Posterior vena cava (tissue), 2 donors: Measurements from ENCODE around the gene GTF3C5. TPM values are rescaled to one million over a fixed set of nuclear protein-coding genes. Genes with fewer than 3 reads are reported as not detected.
"Not testable (repeated sequence)": the region's sequence is repeated elsewhere in the genome, so short reads cannot be mapped to it uniquely, and the experiment has no call there.

Experiments used
- DNase-seq: peaks from one replicate; pipeline ENCODE4 v3.0.0-alpha.2; 2020; ENCODE audit warnings: low spot score
- intact Hi-C, 2 donors: fragments of 100-400 bp; cut with DNase I; formaldehyde crosslinking; loops; one replicate each; pipeline versions ENCODE4 v1.14.1 to v1.14.2; 2022 to 2023
- total RNA-seq, 2 donors: library from RNA; stranded (reverse); fragmentation: NEBNext Ultra II Directional; extraction: Animal tissue kit (Norgen Biotek cat#: 25700); gene quantifications; one replicate each; pipeline ENCODE4 v1.2.1, GENCODE V29; 2021
- donor health status: DM: yes; HTN: yes; CAD: no.
- donor health status: DM: yes; HTN: yes; CAD: no.

The GTF3C5 gene
- total RNA-seq, 2 donors from 2014 or later, result 25.9 to 27.9 TPM

DNA sequence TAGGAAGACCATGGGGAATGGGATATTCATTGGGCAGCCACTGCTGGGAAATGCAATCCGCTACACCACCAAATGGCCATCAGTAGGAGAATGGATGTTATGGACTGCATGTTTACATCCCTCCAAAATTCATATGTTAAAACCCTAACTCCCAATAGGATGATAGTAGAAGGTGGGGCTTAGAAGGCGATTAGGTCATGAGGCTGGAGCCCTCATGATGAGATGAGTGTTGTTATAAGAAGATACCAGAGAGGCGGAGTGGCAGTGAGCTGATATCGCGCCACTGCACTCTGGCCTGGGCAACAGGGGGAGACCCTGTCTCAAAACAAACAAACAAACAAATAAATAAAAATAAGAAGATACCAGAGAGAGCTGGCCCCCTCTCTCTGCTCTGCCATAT lies 16.1 kb upstream of the GTF3C5 start:
- intact Hi-C loops, result no loop called here
- DNase-seq, result no peak

DNA sequence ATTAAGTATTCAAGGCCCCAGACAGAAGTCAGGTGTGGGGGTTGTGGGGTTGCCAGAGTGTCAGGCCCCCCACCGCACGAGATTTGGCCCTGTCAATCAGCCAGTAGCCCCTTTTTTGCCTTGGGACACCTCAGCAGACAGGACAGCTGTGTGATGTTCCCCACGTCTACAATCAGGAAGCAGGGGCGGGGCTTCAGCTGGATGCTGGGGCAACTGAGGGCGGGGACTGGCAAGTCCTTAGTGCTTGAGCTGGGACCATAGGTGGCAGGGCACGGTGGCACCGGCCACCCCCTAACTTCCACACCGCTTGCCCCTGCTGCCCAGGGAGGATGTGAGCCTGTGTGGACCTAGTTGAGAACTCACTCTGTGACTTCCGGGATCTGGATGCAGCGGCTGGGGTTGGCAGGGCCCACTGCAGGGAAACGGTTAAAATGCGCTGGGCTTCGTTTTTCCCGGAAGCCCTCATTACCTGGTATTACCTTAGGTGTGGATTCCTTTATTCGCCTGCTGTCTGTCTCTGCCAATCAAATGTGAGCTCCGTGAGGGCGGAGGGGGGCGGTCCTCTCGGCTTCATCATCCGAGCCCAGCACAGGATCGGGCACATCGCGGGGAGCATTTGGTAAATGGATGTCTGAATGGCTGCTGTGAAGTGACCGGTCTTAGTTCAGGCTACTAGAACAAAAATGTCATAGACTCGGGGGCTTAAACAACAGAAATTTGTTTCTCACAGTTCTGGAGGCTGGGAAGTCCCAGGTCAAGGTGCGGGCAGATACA lies 7.5 kb upstream of the GTF3C5 start:
- intact Hi-C loops, result no loop called here
- no peak for DNase-seq

GRCh38 chr9:133026426-133026825 lies 4.4 kb upstream of the GTF3C5 start:
- DNase-seq, result no peak
- intact Hi-C loops, result no loop called here

GRCh38 chr9:133027134-133027533 lies 3.7 kb upstream of the GTF3C5 start:
- intact Hi-C loops, result no loop called here
- DNase-seq, result no peak

- no peak for DNase-seq
- intact Hi-C loops, result no loop called here
Observed at GRCh38 chr9:133028221-133028620, 2.6 kb upstream of the GTF3C5 start.

DNA sequence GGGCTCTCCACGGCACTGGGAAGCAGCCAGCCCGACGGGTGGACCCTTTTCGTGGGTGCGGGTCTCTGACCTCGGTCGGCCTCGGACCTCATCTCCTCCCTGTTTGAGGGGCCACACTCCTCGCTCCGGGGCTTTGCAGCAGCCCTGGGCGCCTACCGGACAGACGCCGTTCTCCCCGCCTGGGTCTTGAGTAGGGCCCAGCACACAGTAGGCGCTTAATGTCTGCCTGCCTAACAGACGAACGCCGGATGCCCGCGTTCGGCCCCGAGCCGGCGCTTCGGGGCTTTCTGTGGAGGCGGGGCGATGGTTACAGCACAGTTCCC lies 842 bp upstream of the GTF3C5 start:
- intact Hi-C loops, result no loop called here
- no peak for DNase-seq

DNA sequence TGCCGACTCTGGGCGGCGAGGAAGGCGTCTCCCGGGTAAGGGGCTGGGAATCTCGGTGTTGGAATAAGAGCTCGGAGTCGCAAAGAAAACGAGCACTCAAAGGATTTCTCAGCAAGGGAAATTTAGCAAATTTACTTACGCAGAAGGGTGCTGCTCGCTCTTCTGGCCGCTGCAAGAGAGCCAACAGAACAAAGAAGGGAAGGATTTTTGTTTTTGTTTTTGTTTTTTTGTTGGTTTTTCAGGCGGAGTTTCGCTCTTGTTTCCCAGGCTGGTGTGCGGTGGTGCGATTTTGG lies 279 bp downstream of the GTF3C5 start:
- intact Hi-C loops, result no loop called here

DNA sequence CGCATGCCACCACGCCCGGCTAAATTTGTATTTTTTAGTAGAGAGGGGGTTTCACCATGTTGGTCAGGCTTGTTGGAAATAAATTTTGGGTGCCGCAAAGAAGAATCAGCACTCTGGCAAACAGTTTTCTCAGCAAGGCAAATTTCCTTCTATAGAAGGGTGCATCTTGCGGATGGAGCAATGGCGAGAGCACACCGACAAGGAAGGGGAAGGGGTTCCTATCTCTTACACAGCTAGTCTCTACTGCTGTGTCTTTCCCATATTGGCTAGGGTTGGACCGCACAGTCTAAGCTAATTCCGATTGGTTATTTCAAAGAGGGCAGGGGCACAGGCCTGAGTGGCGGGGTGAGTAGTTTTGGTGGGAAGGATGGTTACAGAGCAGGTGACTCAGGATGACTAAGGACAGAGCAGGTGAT lies 707 bp downstream of the GTF3C5 start:
- no peak for DNase-seq
- intact Hi-C loops, result no loop called here

More for the DNA sequence above, 279 bp downstream of the GTF3C5 start:
- DNase-seq, result no peak

- no peak for DNase-seq
- intact Hi-C loops, result no loop called here
Observed at GRCh38 chr9:133032171-133032570, 1.4 kb downstream of the GTF3C5 start.

DNA sequence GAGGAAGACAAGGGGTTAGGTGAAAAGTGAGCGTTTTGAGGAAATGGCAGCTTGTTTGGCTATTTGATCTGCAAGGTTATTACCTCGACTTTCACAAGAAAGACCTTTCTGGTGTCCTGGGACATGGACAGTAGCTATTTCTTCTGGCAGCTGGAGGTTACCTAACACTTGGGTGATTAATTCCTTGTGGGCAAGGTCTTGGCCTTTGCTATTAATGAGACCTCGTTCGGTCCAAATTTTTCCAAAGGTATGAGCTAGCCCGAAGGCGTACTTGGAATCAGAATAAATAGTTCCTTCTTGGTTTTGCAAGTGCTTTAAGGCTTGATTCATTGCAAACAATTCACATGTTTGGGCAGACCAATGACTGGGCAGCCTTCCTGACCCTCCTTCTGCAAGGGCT lies 4.9 kb downstream of the GTF3C5 start:
- DNase-seq, result no peak
- intact Hi-C loops, result no loop called here

GRCh38 chr9:133037775-133038515 lies 7.1 kb downstream of the GTF3C5 start:
- intact Hi-C loops, result no loop called here
- DNase-seq, result no peak

- intact Hi-C loops, result loop anchor here in 1 of 2 donors (10.0 kb wide), 1 partner anchor 104 kb away; no protein-coding TSS in a partner anchor
- not testable (repeated sequence) for DNase-seq
Observed at GRCh38 chr9:133040892-133041479, 10.2 kb downstream of the GTF3C5 start.

DNA sequence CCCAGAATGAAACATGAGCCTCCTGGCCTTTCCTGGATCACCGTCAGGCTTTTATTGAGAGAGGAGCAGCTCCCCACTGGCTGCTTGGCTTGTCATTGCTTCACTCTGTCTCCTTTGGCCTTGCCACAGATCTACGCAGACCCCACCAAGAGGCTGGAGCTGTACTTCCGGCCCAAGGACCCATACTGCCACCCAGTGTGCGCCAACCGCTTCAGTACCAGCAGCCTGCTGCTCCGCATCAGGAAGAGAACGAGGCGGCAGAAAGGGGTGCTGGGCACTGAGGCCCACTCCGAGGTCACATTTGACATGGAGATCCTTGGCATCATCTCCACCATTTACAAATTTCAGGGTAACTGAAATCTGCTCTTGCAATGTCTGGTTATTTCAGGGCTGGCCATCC lies 11.2 kb downstream of the GTF3C5 start:
- DNase-seq, result no peak
- intact Hi-C loops, result loop anchor here in 1 of 2 donors (10.0 kb wide), 1 partner anchor 103 kb away; no protein-coding TSS in a partner anchor

DNA sequence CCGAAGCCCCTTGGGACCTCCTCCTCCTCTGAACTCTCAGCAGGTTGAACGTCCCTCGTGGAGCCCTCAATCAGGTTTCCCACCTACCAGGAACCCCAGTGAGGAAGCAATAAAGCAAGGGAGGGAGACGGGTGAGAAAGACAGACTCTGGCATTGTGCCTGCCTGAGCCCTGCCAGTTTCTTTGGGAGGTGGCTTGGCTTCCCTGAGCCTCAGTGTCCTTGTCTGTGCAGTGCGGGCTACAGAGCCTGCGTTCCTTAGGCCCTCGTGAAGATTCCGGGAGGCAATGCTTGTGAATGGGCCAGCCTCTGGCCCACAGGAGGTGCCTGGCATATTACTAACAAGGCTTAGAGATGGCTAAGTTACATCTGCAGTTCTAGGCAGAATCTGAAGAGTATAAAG lies 11.9 kb downstream of the GTF3C5 start:
- no peak for DNase-seq
- intact Hi-C loops, result loop anchor here in 1 of 2 donors (10.0 kb wide), 1 partner anchor 102 kb away; no protein-coding TSS in a partner anchor

DNA sequence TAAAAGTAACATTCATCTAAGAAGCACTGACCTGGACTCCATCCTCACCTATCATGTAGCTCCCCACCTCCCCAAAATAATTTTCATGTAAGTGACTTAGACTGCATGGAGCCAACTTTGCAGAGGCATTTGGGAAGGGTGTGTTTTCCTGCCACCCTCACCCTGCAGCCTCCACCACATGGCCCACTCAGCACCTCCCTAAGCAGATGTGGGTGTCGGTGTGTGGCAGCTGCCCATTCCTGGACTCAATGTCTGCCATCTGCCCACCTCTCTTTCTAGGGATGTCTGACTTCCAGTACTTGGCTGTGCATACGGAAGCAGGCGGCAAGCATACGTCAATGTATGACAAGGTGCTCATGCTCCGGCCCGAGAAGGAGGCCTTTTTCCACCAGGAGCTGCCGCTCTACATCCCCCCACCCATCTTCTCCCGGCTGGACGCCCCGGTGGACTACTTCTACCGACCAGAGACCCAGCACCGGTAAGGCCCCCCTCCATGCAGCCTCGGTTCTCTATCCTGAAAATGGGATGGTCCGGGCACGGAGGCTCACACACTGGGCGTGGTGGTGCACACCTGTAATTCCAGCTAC lies 12.7 kb downstream of the GTF3C5 start:
- no peak for DNase-seq
- intact Hi-C loops, result loop anchor here in 1 of 2 donors (10.0 kb wide), 1 partner anchor 101 kb away; no protein-coding TSS in a partner anchor

GRCh38 chr9:133044125-133044524 lies 13.3 kb downstream of the GTF3C5 start:
- intact Hi-C loops, result loop anchor here in 1 of 2 donors (10.0 kb wide), 1 partner anchor 101 kb away; no protein-coding TSS in a partner anchor
- DNase-seq, result no peak

GRCh38 chr9:133044661-133045060 lies 13.9 kb downstream of the GTF3C5 start:
- intact Hi-C loops, result loop anchor here in 1 of 2 donors (10.0 kb wide), 1 partner anchor 100 kb away; no protein-coding TSS in a partner anchor
- no peak for DNase-seq

GRCh38 chr9:133045132-133045531 lies 14.3 kb downstream of the GTF3C5 start:
- intact Hi-C loops, result loop anchor here in 1 of 2 donors (10.0 kb wide), 1 partner anchor 100 kb away; no protein-coding TSS in a partner anchor
- DNase-seq, result no peak

- DNase-seq, result no peak
- intact Hi-C loops, result loop anchor here in 1 of 2 donors (10.0 kb wide), 1 partner anchor 98 kb away; no protein-coding TSS in a partner anchor
Observed at GRCh38 chr9:133046196-133046899, 15.6 kb downstream of the GTF3C5 start.
